NOMO-1 treated with DMSO at 0.1 percent for 48 hours (cell line): ENCODE measurements around the gene FRMD6.
"Not testable (repeated sequence)": the region's sequence is repeated elsewhere in the genome, so short reads cannot be mapped to it uniquely, and the experiment has no call there.

Experiments used
- DNase-seq: peaks from one replicate; lab custom pipeline; 2025; ENCODE audit not compliant: unreplicated experiment; lab: John Stamatoyannopoulos, UW

FRMD6 gene

GRCh38 chr14:51628238-51628637 lies 23.5 kb upstream of the FRMD6 start:
- DNase-seq, result no peak

GRCh38 chr14:51630987-51631386 lies 20.7 kb upstream of the FRMD6 start:
- DNase-seq, result no peak

DNA sequence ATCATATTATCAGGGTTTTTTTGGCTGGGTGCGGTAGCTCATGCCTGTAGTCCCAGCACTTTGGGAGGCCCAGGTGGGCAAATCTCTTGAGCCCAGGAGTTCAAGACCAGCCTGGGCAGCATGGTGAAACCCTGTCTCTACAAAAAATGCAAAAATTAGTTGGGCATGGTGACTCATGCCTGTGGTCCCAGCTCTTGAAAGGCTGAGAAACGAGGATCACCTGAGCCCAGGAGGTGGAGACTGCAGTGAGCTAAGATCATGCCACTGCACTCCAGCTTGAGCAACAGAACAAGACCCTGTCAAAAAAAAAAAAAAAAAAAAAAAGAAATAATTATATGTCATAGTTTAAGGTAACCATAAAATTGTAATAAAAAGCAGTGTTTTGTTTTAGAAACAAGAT lies 18.4 kb upstream of the FRMD6 start:
- not testable (repeated sequence) for DNase-seq

GRCh38 chr14:51636109-51636508 lies 15.6 kb upstream of the FRMD6 start:
- no peak for DNase-seq

- no peak for DNase-seq
Observed at GRCh38 chr14:51638071-51638944, 13.4 kb upstream of the FRMD6 start.

GRCh38 chr14:51639668-51640316 lies 11.9 kb upstream of the FRMD6 start:
- no peak for DNase-seq

- DNase-seq, result no peak
Observed at GRCh38 chr14:51643140-51643539, 8.6 kb upstream of the FRMD6 start.

GRCh38 chr14:51644217-51644933 lies 7.3 kb upstream of the FRMD6 start:
- no peak for DNase-seq

GRCh38 chr14:51648296-51648695 lies 3.4 kb upstream of the FRMD6 start:
- no peak for DNase-seq

- DNase-seq, result no peak
Observed at GRCh38 chr14:51650716-51651387, 858 bp upstream of the FRMD6 start.

GRCh38 chr14:51652168-51653078 lies 713 bp downstream of the FRMD6 start:
- DNase-seq, result no peak

GRCh38 chr14:51653079-51653774 lies 1.5 kb downstream of the FRMD6 start:
- DNase-seq, result no peak

- DNase-seq, result no peak
Observed at GRCh38 chr14:51653775-51654532, 2.2 kb downstream of the FRMD6 start.

DNA sequence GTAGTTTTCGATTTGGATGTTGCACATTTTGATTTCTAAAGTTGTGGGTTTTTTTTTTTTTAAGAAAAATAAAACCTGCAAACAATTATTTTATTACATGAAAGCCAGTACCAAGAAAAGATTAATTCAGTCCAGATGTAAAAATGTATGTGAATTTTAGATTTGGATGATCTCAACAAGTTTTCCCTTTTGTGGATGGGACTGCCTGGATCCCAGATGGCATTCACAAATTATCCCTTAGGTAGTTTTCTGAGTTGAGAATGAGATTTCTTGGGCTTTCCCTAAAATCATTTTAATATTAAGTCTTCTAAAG lies 2.8 kb downstream of the FRMD6 start:
- no peak for DNase-seq

GRCh38 chr14:51657762-51658161 lies 6.1 kb downstream of the FRMD6 start:
- DNase-seq, result no peak

GRCh38 chr14:51658441-51659173 lies 6.9 kb downstream of the FRMD6 start:
- no peak for DNase-seq

DNA sequence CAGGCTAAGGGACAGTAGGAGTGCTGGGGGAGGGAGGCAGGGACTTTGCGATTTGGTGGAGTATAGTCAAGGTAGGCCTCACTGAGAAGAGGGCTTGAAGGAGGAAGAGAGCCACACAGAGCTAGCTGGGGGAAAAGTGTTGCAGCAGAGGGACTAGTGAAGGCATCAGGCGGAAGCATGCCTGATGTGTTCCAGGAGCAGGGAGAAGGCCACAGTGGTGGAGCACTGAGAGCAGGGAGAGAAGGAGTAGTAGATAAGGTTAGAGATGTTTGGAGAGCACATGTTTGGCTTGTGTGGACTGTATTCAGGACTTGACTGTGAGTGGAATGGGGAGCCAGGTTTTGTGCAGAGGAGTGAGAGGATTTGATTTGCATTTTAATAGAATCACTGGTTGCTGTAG lies 9.0 kb downstream of the FRMD6 start:
- no peak for DNase-seq

- no peak for DNase-seq
Observed at GRCh38 chr14:51661504-51661903, 9.8 kb downstream of the FRMD6 start.
